Measurements from ENCODE around the gene SURF2. TPM values are rescaled to one million over a fixed set of nuclear protein-coding genes. Genes with fewer than 3 reads are reported as not detected.

The SURF2 gene
- total RNA-seq, 1 donor from 2014 or later = 9.3 TPM

- no peak for DNase-seq
These were observed 1.6 kb upstream of the SURF2 start for GRCh38 chr9:133354766-133355165.

- DNase-seq = no peak
These were observed 431 bp upstream of the SURF2 start for GRCh38 chr9:133355881-133356357.

DNA sequence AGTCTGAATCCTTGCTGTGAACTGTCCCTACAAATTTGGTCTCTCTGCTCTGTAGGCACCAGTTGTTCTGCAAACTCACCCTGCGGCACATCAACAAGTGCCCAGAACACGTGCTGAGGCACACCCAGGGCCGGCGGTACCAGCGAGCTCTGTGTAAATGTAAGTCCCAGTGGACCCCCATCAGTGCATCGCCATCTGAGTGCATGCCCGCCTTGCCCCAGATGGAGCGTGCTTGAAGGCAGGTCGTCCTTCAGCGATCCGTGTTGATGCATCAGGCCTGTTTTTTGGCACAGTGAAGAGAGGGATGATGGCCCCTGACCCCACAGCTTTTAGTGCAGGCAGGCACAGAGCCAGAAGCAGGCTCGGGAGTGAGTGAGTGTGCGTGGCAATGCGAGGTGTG lies 1.3 kb downstream of the SURF2 start:
- no peak for DNase-seq

GRCh38 chr9:133359399-133360175 lies 3.2 kb downstream of the SURF2 start:
- DNase-seq = no peak

DNA sequence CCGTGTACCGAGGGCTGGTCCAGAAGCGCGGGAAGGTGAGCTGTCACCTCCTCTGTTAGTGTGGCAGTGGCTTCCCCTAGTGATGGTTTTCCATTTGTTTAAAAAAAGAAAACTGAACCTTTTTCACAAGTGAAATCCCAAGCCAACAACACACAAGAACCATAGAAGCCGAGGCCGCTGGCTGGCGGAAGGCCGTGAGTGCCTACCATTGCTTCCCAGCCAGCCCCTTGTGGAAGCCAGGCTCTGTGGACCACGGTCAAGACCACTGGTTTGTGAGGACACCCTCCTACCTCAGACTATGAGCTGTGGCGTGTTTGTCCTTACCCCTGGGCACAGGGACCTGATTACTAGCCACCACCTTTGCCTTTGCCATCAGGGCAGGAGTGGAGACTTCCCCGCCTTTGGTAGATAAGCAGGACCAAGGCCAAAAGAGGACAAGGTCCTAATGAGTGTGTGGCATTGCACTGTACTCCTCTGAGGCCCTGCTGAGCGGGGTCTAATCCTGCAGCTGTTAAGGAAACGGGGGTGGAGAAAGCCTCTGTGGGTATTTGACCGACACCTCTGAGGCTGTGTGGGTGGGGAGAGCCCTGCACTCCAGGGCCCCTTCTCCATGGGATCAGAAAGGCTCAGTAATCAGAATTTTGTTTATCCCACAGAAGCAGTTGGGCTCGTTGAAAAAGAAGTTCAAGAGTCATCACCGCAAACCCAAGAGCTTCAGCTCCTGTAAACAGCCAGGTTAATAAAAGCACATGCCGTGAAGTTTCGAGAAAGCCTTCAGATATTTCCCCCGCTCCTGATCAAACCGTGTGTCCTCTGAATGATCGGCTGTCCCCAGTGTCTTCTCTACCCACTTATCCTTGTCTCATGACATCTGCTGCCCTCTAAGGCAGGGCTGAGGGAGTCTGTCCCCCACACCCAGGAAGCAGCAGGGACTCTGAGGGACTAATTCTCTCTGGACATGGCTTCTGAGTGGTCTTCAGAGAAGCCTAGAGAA lies 4.3 kb downstream of the SURF2 start:
- DNase-seq = no peak

- no peak for DNase-seq
These were observed 5.2 kb downstream of the SURF2 start for GRCh38 chr9:133361507-133362092.

DNA sequence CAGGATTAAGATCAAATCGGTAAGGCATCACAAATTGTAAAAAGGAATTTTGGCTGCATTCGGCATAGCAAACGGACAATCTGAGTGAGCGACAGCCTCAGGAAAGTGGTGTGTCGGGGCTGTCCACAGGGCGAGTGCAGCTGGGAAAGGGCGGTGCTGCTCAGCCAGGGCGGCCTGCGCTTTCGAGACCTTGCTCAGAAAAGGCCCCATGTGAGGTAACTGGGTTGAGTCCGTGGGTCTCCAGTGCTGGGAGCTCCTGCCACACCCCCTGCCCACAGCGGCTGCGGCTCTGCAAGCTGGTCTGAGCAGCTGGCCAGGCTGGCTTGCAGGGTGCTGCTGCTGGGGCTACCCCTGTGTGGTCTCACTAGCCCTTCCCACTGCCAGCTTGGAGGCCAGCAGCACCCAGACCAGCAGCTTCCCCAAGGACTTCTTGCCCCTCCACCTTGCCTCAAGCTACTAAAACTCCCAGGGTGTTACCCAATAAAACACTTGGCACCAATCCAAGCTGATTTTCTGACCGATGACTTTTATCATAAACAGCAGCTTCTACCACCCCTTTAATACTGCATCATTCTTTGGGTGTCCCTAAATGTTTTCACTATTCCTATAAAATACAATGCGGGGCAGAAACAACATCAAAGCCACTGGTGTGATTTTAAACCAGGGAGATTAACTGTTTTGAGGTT lies 6.2 kb downstream of the SURF2 start:
- DNase-seq = no peak

- no peak for DNase-seq
These were observed 10.1 kb downstream of the SURF2 start for GRCh38 chr9:133366435-133366834.

DNA sequence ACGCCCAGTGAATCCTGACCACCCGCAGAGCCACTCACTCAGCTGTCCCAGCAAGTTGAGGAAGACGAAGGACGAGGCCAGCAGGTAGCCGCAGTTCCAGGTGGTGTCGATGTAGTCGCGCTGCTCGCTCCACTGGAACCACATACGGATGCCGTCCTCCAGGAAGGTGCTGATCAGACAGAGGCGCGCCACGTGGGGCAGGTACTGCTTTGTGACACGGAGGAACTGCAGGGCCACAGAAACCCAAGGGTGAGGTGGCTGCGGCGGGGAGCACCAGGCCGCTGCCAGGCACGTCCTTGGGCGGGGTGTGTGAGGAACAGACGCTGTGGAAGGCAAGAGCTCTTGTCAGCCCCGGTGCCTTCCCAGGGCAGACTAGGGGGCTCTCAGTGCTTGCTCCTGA lies 10.9 kb downstream of the SURF2 start:
- no peak for DNase-seq

DNA sequence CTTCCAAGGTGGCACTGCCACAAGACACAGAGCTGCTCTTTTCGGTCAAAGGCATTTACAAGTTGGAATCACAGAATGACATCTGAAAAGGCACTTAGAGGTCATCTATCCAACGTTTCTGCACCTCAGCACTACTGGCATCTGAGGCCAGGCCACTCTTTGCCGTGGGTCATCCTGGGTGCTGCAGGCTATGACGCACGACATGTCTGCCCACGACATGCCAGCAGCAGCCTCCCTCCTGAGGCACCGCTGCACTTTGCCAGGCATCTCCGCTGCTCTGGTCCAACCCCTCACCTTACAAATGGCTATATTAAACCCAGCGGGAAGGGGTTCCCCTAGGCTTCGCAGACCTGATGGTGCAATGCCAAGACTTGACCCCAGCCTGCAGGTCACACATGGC lies 11.4 kb downstream of the SURF2 start:
- DNase-seq = no peak

GRCh38 chr9:133368249-133368881 lies 12.0 kb downstream of the SURF2 start:
- no peak for DNase-seq

GRCh38 chr9:133369422-133369821 lies 13.1 kb downstream of the SURF2 start:
- no peak for DNase-seq

DNA sequence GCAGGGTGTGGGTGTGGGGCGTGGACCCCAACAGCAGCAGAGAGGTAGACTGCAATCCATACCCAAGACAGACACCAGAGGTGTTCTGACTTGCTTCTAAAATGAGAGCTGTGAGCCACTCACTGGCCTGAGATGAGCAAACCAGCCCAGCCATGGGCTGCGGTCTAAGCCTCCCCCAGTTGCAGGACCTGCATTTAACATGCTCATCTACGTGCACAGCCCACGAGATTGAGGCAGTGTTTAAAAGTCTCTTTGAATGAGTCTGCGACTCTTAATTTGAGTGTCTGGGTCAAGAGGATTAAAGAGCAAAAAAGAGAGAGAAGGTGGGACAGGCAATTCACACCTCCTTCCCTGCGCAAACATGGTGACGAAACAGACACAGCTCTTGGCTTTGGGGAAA lies 13.6 kb downstream of the SURF2 start:
- DNase-seq = no peak

DNA sequence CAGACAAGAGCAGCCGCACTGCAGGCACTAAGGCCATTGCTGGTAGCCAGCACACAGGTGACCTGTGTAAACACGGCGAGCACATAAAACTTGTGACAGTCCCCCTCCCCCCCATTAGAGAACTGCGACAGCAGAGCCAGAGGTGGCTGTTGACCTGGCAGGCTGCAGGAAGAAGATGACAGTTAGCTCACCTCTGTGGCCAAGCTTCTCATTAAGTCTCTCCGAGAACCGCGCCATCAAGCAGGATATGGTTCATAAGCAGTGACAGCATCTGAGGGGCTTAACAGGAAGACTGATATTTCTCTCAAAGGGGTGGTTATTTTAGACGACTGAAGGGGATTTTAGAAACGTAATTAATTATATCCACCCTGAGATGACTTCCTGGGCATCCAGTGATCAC lies 14.3 kb downstream of the SURF2 start:
- DNase-seq = no peak

DNA sequence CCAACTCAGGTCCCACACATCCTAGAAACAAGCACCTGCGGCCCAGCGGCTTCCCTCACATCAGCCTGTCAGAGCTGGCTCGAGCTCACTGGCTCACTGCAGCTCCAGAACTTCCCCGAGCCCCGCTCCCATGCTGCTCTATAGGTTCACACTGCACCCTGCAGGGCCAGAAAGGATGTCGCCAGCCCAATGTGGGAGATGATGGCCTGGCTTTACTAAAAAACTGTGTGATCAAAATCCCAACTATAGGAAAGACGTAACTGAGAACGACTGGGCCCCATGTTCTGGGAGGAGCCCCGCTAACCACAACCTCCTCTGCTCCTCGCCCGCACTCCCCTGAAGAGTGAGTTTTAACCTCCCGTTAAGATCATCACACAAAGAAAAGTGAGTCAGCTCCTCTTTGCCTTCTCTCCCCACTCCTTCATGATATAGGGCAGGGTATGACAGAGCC lies 14.9 kb downstream of the SURF2 start:
- DNase-seq = no peak

- DNase-seq = no peak
These were observed 15.8 kb downstream of the SURF2 start for GRCh38 chr9:133372144-133372543.

DNA sequence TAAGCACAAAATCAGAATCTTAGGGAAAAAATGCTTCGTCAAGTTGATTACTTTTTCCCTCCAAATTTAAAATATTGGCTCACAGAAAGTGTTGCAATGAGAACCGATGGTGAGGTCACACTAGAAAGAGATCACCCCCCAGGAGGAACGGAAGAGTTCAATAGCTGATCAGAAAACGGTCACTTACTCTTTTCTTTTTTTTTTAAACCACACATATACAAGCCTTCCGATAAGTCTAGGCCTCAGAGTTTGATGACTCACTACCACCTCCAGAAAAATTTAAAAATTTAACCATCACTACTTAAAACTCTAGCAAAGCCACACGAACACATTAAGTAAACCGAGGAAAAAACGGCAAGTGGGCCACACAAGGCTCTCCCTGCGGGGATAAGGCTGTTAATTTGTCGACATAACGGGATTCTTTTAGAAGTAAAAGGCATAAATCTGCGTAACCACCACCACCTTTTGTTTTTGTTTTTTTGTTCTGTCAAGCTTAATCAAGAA lies 18.3 kb downstream of the SURF2 start:
- DNase-seq = no peak

- DNase-seq = no peak
These were observed 18.9 kb downstream of the SURF2 start for GRCh38 chr9:133375116-133375723.

DNA sequence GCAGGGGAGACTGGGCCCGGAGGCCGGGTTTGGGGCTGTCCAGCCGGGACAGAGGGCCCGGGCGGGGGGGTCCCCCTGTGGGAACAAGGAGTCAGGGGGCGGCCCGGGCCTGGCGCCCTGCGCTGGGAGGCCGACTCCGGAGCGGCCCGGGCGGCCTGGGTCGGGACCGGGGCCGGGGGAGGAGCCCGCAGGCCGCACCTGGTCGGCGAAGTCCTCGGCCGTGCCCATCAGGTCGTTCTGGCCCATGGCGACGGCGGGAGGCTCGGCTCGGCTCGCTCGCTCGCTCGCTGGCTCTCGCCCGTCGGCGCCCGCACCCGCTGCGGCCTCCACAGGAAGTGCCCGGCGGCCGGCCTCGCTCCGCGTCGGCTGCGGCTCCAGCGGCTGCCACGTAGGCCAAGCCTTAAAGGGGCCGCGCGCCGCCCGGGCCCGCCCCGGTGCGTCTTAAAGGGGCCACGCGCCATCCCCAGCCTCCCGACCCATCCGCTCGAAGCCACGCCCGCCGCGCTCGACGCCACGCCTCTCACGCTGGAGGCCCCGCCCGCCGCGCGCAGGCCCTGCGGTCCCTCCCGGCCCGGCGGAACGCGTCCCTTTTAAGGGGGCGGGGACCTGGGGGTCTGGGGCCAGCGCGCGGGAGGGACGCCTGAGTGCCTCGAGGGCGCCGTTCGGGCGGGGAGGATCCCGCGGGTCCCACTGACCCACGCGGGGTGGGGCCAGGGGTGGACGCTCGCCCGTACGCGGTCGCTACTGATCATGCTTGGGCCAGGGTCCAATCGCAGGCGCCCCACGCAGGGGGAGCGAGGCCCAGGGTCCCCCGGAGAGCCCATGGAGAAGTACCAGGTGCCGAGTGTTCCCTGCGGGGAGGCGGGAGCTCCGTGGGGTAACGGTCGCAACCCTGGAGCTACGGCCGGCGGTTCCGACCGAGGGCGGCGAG lies 19.6 kb downstream of the SURF2 start, which contains the start of the genes STKLD1 and SURF4:
STKLD1 (plus strand) TSS at position 643 of the 931 bp plus-strand sequence; CDS start at position 751, 108 bp downstream.
SURF4 (minus strand) TSS at position 337 of the 931 bp plus-strand sequence; CDS start at position 246, 91 bp downstream.
- DNase-seq = peak; percentile 94

Data from skin of body (tissue), 2 donors.